CD4-positive, alpha-beta T cell treated with Interleukin-4 for 4 hours (primary cell): ENCODE measurements around the gene IFITM10.

Source experiments
- DNase-seq: peaks from one replicate; pipeline ENCODE4 v3.0.0-alpha.2; 2020

The IFITM10 gene

DNA sequence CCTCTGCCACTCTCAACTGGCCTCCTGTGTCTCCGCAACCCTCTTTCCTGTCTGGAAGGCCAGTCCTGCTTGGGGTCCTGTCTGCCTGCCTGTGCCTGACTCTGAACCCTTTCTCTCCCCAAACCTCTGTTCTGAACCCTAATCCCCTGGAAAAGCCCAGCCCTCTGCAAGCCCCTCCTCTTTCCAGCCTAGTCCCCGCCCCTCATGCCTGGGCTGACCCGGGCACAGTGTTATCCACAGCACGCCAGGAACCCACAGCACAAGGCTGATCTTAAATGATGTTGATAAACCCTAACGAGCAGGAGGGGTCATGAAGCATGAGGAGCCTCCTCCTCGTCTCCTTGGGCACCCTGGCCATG lies at the start of gene IFITM10:
TSS of gene IFITM10 (minus strand) at position 115 of the 359 bp plus-strand sequence. CDS start 153 bp downstream, outside the sequence.
- no peak for DNase-seq

DNA sequence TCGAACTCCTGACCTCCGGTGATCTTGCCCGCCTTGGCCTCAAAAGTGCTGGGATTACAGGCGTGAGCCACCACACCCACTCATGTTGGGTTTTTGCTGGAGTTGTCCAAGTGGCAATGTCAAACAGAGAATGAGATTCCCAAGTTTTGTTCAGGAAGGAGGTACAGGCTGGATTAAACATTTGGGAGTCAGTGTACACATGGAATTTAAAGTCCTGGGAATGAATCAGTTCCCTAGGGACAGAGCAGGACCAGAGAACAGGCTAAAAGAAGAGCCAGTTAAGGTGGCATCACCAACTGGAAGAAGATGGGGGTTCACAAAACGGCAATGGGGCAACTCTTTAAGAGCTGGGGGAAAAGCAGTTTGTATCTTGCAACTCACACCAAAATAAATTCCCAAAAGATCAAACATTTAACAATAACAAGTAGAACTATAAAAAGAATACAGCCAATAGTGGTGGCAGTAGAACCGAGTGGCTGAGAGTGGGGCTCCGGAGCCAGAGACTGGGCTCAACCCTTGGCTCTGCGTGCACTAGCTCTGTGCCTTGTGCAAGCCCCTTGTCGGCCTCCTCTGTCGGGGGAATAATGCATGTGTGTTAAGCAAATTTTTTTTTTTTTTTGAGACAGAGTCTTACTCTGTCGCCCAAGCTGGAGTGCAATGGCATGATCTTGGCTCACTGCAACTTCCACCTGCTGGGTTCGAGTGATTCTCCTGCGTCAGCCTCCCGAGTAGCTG lies 47.2 kb upstream of the IFITM10 start:
- no peak for DNase-seq

DNA sequence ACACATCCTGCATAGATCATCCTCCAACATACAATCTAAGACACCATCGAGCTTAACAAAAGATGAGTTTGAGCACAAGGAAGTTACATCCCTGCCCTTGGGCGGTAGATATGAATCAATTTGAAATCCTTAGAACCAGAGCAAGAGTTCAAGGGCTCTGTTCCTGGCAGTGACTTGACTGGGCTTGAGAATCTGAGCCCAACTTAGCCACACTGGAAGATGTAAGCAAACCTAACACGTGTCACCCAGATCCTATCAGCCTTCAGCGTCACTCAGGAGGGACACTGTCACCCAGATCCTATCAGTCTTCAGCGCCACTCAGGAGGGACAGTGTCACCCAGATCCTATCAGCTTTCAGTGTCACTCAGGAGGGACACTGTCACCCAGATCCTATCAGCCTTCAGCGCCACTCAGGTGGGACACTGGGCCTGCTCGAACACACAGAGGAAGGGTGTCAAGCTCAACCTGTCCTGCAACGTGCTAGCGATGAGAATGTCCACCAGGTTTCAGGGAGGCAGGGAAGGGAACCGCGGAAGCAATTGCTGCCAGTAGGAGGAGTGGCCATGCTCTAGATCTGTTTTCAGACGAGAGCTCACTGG lies 46.1 kb upstream of the IFITM10 start:
- DNase-seq: no peak

DNA sequence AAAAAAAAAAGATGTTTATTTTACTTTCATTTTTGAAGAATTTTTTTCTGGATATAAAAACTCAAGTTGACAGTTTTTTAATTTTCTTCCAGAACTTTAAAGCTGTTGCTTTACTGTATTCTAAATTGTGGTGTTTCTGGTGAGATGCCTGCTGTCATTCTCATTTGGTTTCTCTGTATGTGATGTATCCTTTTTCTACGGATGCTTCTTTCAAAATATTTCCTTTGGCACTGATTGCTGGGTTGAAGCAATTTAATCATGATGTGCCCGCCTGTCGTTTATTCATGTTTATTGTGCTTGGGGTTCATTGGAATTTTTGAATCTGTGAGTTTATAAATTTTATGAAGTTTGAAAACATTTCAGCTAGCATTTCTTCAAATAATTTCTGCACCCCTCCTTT lies 42.7 kb upstream of the IFITM10 start:
- DNase-seq: no peak

GRCh38 chr11:1792461-1792860 lies 42.1 kb upstream of the IFITM10 start:
- no peak for DNase-seq

DNA sequence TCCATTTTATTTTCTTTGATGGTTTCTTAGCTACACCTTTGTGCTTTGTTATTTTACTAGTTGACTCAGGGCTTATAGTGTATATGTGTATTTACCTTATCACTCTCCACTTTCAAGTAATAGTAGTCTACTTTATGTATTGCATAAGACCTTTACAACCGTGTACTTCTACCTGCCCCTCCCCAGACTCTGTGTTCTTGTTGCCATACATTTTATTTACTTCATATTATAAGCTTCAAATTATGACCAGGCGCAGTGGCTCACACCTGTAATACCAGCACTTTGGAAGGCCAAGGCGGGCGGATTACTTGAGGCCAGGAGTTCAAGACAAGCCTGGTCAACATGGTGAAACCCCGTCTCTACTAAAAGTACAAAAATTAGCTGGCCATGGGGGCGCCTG lies 41.5 kb upstream of the IFITM10 start:
- no peak for DNase-seq

DNA sequence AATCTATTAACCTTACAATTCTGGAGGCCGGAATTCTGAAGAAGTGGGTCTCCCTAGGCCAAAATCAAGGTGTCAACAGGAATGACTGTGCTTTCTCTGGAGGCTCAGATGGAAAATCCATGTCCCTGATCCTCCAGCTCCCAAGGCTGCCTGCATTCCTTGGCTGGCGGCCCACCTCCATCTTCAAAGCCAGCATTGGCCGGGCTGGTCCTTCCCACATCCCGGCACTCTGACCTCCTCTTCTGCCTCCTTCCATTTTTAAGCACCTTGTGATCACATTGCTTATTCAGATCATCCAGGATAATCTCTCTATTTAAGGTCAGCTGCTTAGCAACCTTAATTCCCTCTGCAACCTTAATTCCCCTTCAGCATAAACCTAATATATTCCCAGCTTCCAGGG lies 36.1 kb upstream of the IFITM10 start:
- no peak for DNase-seq

DNA sequence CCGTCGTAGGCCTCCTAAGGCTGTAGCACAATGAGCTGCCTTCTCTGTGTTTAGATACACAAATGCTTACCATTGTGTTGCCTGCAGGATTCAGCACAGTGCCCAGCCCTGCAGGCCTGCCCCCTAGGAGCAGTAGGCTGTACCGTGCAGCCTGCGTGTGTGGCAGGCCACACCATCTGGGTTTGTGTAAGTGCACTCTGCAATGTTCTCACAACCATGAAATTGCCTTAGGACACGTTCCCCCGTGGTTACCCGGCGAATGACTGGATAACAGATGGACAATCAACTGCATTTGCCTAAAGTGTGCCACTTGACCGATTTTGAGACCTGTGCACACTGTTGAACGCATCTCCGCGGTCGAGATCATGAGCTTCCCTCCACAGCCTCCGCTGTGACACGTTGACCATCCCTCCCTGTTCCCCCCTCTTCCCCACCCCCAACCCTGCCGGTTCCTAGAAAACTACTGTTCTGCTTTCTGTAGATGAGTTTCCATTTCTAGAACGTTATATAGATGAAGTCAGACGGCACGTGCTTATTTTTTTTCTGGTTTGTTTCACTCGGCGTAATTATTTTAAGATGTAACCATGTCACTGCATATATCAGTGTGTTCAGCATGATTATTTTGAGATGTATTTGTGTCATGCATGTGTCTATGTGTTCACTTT lies 35.5 kb upstream of the IFITM10 start:
- no peak for DNase-seq

GRCh38 chr11:1784761-1785650 lies 34.6 kb upstream of the IFITM10 start:
- no peak for DNase-seq

GRCh38 chr11:1783725-1784529 lies 33.5 kb upstream of the IFITM10 start:
- DNase-seq: no peak

DNA sequence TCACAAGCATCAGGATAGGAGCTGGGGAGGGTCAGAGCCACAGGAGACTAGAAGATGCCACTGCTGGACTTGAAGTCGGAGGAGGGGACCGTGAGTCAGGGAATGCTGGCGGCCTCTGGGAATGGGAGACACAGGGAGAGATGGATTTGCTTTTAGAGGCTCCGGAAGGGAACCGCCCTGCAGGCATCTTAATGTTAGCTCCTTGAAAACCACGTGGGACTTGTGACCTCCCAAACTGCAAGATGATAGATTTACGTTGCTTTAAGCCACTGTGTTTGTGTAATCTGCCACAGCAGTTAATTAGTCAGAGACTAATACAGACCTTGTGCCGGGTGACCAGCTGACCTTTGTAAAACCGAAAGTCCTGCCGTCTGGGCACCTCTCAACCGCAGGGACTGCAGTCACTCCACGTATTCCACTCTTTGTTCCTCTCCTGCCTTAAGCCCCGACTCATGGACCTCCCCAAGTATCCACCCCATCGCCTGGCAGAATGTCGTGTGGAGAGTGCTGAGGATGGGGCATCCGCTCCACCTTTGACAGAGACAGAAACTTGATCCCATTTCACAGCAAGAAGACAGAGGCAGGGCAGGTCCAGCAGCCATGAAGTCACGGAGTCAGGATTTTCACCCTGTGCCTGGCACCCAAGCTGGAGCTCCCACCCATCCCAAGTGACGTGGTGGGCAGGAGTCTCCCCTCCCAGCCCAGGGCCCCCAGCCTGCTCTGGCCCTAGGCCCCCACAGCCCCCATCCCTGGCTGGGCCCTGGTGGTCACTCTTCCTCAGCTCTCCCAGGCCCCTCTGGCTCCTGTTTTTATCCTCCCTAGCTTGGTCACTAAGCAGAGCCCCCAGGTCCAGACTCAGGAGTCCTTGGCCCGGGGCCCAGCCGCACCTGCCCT lies 32.7 kb upstream of the IFITM10 start:
- DNase-seq: no peak

DNA sequence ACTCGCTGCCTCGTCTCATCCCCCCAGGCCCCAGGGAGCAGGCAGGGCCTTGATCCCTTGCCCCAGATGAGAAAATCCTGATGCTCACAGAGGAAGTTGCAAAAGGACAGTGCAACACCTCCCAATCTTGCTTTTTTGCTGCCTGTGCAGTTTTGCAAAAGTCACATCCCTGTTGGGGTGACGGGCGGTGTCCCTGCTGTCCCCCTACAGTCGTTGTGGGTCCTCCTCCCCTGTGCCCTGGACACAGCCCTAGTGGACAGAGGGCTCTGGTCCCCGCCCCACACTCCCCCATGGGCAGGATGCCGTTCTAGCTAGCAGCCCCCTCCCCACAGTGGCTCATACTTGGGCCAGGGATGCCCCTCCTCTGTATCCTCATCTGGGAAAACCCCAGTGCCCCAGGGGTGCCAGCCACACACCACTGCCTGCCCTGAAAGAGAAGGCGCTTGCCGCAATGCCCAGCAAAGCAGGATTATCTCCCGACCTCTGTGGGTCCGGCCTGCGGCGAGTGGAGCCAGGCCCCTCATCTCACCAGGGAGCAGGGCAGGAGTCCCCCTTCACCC lies 31.7 kb upstream of the IFITM10 start:
- no peak for DNase-seq

GRCh38 chr11:1781593-1781975 lies 31.2 kb upstream of the IFITM10 start:
- DNase-seq: no peak

- DNase-seq: no peak
These were observed 30.6 kb upstream of the IFITM10 start for GRCh38 chr11:1780700-1781592.

- no peak for DNase-seq
These were observed 29.7 kb upstream of the IFITM10 start for GRCh38 chr11:1779806-1780699.

DNA sequence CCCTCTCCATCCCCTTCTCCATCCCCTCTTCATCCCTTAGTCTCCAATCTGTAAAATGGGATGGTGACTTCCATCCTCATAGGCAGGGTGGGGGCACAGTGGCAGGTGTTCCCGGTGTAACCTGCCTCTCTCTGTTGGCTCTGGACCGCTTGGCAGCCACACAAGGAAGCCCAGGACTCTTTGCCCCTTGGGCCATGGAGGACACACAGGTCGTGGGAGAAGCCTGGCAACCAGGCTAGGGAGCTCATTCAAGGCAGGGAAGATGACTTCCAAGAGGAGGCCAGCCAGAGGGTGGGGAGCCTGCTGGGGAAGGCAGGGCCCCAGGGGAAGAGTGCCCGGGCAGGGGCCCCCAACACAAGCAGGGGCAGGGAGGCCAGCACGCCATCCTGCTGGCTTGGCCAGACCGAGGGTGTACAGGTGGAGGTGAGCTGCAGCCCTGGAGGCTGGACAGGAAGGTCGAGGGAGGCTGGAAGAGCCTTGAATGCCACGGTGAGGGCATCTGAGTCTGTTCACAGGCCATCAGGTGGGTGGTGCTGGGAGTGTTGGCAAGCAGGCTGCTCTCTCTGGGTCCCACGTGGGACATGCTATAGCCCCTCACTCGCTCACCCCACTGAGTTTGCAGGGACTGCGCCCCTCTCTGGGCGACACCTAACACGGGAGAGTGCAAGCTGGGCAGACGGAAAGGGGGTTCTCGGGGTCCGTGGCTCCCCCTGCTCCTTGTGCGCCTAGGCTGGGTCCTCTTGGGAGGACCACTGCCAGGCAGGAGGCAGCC lies 28.8 kb upstream of the IFITM10 start:
- DNase-seq: no peak

- DNase-seq: no peak
These were observed 27.9 kb upstream of the IFITM10 start for GRCh38 chr11:1778141-1778911.
